ENCODE data around the gene LAMB3. TPM values are rescaled to one million over a fixed set of nuclear protein-coding genes. Genes with fewer than 3 reads are reported as not detected.

LAMB3 gene
- total RNA-seq, 1 donor from 2014 or later, result 12.5 TPM

DNA sequence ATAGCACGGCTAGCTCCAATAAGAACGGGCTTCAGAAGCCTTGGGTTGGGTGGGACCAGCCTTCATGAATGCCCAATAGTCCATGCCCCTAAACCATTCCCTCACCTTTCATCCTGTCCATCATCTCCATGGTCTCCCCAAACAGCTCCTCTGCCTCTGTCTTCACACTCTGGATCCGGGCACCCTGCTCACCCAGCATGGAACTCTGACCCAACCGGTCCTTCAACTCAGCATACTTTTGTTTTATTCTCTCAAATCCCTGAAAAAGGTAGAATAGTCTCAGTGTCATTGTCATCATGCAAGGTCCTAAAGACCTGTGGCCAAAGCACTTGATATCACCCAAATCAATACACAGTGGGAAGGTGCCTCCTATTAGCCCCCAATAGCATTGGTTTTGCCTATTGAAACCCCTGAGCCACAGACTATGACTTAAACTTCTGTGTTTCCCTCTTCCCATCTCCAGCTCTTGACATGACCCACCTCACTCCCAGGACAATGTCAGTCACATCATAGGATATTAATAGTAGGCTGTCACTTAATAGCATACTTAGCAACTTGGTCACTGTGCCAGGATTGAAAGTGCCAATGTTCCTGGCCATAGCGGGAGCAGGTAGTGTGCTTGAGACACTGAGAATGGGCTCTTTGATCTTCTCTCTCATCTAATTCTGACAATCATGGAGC is 35.7 kb downstream of the LAMB3 start:
- H3K27ac Mint-ChIP-seq, result no peak overlapping the region
- DNase-seq (ENCODE audit: low spot score, unreplicated experiment), result no peak
- peaks cover 12% of the 10 kb centered on the region for H3K36me3 Mint-ChIP-seq (ENCODE audit: insufficient read depth)
- TF ChIP-seq, protein P1, sequence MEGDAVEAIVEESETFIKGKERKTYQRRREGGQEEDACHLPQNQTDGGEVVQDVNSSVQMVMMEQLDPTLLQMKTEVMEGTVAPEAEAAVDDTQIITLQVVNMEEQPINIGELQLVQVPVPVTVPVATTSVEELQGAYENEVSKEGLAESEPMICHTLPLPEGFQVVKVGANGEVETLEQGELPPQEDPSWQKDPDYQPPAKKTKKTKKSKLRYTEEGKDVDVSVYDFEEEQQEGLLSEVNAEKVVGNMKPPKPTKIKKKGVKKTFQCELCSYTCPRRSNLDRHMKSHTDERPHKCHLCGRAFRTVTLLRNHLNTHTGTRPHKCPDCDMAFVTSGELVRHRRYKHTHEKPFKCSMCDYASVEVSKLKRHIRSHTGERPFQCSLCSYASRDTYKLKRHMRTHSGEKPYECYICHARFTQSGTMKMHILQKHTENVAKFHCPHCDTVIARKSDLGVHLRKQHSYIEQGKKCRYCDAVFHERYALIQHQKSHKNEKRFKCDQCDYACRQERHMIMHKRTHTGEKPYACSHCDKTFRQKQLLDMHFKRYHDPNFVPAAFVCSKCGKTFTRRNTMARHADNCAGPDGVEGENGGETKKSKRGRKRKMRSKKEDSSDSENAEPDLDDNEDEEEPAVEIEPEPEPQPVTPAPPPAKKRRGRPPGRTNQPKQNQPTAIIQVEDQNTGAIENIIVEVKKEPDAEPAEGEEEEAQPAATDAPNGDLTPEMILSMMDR (IDR thresholded peaks at IDR 0.05; ENCODE audit: unreplicated experiment), result no peak
- H3K4me1 Mint-ChIP-seq (ENCODE audit: low read depth), result no peaks in the 10 kb centered on the region
- H3K9me3 Mint-ChIP-seq (ENCODE audit: low read depth), result no peaks in the 10 kb centered on the region
- H3K4me3 Mint-ChIP-seq (ENCODE audit: low read depth), result no peak overlapping the region
- no peaks in the 10 kb centered on the region for H3K27me3 Mint-ChIP-seq

DNA sequence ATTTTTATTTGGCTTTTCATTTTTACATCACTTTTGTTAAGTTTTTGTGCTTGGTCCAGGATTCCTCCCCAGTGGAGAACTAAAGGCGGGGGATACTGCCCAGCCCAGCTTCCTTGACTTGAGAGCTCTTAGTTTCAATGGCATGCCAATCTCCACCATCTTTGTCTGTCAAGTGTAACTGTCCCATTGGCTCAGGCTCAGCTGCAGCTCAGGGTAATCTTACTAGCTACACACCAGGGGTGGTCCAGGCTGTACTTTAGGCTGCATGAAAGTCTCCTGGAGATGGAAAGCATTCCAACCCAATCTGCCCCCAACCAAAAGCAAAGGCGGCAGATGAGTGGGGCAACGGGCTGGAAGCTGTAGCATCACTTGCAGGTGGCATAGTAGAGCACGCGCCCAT is 37.3 kb downstream of the LAMB3 start:
- Mint-ChIP-seq H3K27ac (no peak overlapping the region), H3K9me3 (ENCODE audit: low read depth) (no peaks in the 10 kb centered on the region), H3K27me3 (no peaks in the 10 kb centered on the region), H3K4me3 (ENCODE audit: low read depth) (no peak overlapping the region), H3K36me3 (ENCODE audit: insufficient read depth) (peaks cover 12% of the 10 kb centered on the region), H3K4me1 (ENCODE audit: low read depth) (no peaks in the 10 kb centered on the region)
- no peak for DNase-seq (ENCODE audit: low spot score, unreplicated experiment)
- TF ChIP-seq, protein P1 (IDR thresholded peaks at IDR 0.05; ENCODE audit: unreplicated experiment), result no peak

DNA sequence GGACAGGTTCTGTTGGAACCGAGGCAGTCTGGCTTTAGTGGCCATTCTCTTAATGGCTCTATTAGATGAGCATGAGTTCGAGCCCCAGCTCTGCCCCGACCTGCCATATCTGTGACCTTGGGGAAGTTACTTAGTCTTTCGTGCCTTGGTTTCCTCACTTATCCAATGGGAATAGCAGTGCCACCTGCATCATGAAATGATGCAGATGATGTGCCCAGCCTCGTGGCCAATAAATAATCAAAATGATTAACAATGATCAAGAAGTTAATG is 38.1 kb downstream of the LAMB3 start:
- Mint-ChIP-seq H3K27me3 (no peaks in the 10 kb centered on the region), H3K27ac (no peak overlapping the region), H3K4me3 (ENCODE audit: low read depth) (no peak overlapping the region), H3K9me3 (ENCODE audit: low read depth) (no peaks in the 10 kb centered on the region), H3K36me3 (ENCODE audit: insufficient read depth) (peaks cover 12% of the 10 kb centered on the region), H3K4me1 (ENCODE audit: low read depth) (no peaks in the 10 kb centered on the region)
- no peak for DNase-seq (ENCODE audit: low spot score, unreplicated experiment)
- TF ChIP-seq, protein P1 (IDR thresholded peaks at IDR 0.05; ENCODE audit: unreplicated experiment), result no peak

DNA sequence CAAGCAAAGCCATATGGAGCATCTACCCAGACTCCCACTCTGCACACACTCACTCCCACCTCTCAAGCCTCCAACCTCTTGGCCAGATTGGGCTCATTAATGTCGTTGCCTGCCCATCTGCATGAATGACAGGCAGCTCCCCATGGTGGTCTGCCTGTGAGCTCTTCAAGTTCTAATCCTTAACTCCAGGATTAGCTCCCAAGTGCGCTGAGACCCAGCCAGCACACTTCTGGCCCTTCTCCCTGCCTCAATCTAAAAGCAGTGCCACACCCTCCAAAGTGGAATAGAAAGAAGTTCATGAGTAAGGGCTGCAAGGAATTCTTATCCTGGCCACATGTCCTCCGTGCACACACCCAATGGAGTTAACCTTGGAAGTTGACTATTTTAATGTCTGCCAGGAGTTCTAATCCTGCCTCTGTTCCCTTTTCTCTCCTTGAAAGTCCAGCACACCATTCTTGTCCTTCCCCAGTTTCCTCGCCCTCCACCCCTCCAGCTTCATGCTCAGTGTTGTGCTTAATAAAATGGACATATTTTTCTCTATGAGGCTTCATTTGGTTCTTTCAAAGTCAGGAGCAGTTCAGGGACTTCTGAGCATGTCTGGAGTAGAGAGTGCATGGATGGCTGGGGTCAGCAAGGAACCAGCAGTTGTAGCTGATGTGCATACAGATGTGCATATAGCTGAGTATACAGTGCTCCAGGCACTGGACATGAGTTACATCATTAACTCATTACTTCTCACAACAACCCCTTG is 38.6 kb downstream of the LAMB3 start:
- Mint-ChIP-seq H3K36me3 (ENCODE audit: insufficient read depth) (peaks cover 12% of the 10 kb centered on the region), H3K4me1 (ENCODE audit: low read depth) (no peaks in the 10 kb centered on the region), H3K27me3 (no peaks in the 10 kb centered on the region), H3K27ac (no peak overlapping the region), H3K4me3 (ENCODE audit: low read depth) (no peak overlapping the region), H3K9me3 (ENCODE audit: low read depth) (no peaks in the 10 kb centered on the region)
- no peak for DNase-seq (ENCODE audit: low spot score, unreplicated experiment)
- TF ChIP-seq, protein P1 (IDR thresholded peaks at IDR 0.05; ENCODE audit: unreplicated experiment), result no peak

DNA sequence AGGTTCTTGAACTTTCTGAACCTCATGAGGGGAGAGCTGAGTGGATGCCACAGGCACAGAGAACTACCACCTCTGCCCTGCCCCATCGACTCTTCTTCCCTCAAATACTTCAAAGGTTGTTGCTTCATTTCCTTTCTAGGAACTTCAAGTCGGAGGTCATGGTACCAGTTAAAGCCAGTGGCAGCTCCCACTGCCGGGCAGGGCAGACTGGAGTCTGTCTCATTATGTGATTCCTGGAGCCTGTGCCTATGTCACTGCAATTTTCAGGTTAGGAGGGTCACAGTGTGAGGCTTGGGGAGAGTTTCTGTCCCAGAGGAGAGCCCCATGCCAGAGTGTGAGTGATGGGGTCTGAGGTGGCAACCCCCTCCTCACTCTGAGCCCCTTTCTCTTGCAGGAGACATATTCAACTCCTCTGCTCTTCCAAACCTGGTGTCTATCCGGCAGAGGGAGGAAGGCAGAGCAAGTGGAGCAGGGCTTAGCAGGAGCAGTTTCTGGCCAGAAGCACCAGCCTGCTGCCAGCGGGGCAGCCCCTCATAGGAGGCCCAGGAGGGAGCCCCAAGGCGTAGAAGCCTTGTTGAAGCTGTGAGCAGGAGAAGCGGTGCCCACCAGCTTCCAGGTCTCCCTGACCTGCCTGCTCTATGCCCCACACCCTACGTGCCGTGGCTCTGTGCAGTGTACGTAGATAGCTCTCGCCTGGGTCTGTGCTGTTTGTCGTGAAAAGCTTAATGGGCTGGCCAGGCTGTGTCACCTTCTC is 39.4 kb downstream of the LAMB3 start:
- Mint-ChIP-seq H3K36me3 (ENCODE audit: insufficient read depth) (peaks cover 10% of the 10 kb centered on the region), H3K9me3 (ENCODE audit: low read depth) (no peaks in the 10 kb centered on the region), H3K4me3 (ENCODE audit: low read depth) (no peak overlapping the region), H3K27me3 (no peaks in the 10 kb centered on the region), H3K4me1 (ENCODE audit: low read depth) (no peaks in the 10 kb centered on the region), H3K27ac (no peak overlapping the region)
- TF ChIP-seq, protein P1 (IDR thresholded peaks at IDR 0.05; ENCODE audit: unreplicated experiment), result no peak
- DNase-seq (ENCODE audit: low spot score, unreplicated experiment), result no peak

All from progenitor cell of endocrine pancreas (in vitro differentiated cells).